GM19193 (cell line): ENCODE data around the gene PHF12.

Source experiments
- POLR2A ChIP-seq: IDR thresholded peaks from 4 replicates; pipeline ENCODE4 v1.6.1; 2011; ENCODE audit not compliant: insufficient read depth, insufficient read length; ENCODE audit errors: extremely low read depth

The PHF12 gene

DNA sequence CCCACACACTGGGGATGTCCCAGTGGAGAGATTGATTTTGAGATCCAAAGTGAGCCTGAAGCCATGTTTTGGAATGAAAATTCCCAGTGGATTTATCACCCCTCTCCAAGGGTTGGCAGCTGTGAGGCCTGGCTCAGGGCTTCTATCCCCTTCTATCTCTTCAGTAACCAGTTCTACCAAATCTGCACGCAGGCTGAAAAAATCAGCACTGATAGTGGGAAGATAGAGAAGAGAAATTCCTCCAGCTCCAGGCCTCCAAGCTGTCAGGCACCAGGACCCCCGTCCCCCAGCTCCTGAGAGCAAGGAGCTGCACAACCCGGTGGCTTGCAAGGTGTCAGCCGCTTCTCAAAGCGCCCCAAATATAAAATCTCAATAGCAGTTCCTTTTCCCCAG lies 54.8 kb downstream of the PHF12 start:
- no peak for TF ChIP-seq POLR2A

DNA sequence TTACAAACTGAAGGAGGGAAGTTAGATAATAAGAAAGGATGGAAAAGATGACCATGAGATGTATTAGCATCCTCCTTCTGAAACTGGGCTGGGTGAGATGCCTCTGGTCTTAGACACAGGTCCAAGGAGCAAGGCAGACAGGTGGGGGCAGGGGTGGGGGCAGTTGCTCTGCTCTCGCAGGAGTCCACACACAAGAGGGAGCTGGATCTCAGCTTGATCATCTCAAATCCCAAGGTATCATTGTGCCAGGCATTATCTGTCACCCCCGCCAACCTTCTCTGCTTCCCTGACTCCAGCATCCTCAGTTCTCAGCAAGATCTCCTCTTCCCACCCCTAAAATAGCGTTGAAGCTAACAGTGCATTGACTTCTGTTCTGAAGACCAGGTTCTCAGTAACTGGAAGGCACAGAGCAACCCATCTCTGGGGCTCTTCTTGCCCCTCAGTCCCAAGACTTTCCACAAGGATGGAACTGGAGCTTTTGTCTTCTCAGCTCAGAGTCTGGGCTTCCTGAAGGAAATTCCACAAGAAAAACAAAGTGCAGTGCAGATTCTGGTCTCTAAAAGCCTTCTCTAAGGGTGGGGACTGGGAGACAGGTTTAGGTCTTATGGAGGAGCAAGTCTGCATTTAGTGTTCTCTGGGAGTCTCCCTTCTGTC lies 55.4 kb downstream of the PHF12 start:
- TF ChIP-seq POLR2A, result no peak

DNA sequence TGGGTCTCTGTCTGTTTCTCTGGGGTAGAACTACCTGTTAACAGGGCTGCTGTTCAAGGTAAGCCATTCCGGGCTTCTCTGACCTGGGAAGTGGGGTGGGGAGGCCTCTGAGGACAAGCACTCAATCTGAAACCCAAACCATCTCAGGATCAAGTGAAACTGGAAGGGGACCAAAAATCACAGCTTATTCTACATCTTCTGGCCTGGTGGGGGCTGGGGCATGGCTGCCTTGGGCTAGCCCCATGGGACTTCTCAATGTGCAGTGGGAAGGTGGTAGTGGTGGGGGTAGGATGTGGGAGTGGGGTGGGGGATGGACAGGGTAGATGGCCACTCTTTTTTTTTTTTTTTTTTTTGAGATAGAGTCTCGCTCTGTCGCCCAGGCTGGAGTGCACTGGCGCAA lies 59.3 kb downstream of the PHF12 start:
- TF ChIP-seq POLR2A, result no peak

DNA sequence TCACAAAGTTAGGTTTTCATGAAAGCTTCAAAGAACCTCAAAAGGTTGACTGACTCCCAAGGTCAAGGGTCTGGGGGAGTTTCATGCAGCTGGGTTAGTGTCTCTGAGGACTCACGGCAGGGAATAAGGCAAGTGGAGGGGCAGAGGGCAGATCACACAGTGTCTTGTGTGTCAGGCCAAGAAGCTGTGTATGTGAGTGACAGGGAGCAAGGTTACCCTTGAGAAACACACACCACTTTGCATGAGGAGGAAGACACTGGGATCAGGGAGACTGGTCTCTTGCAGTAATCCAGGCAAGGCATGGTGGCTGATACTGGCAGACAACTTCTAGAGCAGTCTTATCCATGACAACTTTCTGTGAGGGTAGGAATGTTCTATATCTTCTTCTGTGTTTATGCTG lies 60.1 kb downstream of the PHF12 start:
- no peak for TF ChIP-seq POLR2A

DNA sequence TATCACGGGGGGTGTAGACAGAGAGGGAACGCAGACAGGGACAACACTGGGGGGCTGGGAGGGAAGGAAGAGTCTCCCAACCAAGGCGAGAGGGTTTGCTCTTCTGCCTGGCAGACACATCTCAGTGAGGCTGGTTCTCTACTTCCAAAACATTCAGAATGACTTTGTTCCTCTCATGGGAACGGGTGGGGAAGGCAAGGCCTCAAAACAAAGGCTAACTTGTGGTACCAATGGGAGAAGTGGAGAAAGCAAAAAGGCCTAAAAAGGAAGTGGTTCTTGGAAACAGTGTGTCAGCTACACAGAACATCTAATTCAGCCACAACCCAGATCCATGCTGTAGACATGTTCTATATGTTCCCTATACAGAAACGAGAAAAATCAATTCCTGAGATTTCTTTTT lies 61.3 kb downstream of the PHF12 start:
- TF ChIP-seq POLR2A, result no peak

DNA sequence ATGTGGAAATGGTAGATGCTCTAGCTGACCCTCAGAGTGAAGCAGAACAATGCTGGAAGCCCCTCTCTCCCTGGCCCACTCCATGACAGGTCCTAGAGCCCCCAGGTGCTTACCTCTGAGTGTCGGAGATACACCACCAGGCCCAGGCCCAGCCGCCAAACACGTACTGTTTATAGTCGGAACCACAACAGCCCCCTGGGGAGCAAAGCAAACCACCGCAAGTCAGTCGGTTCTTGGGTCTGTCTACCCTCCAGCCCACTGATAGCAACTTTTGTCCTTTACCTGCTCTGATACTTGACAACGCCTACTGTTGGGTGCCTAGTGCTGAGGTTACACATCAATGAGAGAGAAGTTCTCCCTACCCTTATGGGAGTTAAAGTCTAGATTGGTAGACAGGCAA lies 62.5 kb downstream of the PHF12 start:
- TF ChIP-seq POLR2A, result no peak

DNA sequence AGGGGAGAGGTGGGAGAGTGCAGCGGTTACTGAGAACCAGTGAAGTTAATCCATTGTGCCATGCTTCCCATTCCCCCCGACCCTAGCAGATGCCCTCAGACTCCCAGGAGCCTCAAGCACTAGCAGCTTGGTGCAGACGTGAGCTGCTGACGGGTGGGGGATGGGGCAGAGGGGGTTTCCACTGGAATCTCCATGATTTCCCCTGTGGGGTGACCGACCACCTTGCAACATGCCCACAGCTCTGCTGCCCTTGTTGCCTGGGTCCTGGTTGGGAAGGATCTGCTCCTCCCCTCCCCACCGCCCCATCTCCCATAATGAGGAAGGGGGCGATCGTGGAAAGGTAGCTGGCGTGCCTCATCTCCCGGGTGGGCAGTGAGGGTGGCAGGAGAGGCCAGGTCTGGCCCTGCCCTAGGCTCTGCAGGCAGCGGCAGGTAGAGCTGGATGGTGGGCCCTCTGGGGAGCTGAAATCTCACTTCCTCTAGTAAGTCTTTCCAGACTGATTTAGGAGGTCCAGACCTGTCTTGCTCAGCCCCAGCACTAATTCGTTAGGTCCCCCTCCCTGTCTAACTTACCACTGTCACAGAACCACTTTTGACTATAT lies 63.3 kb downstream of the PHF12 start:
- no peak for TF ChIP-seq POLR2A

DNA sequence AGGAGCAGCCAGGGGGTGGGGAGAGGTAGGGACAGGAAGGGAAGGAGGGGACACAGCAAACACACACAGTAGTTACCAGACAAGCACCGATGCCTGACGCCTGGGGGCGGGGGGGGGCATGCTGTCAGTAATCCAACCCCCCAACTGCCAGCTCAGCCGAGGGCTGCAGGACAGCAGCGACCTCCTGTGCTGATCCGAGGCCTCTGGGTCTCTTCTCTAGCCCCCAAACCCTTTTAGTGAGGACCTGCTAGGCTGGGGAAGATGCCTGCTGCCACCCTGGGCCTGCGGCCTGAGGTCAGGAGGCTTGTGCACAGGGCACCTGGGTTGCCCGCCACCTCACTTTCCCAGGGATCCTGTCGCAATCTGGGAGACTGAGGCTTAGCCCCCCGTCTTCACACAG lies 65.4 kb downstream of the PHF12 start:
- no peak for TF ChIP-seq POLR2A

DNA sequence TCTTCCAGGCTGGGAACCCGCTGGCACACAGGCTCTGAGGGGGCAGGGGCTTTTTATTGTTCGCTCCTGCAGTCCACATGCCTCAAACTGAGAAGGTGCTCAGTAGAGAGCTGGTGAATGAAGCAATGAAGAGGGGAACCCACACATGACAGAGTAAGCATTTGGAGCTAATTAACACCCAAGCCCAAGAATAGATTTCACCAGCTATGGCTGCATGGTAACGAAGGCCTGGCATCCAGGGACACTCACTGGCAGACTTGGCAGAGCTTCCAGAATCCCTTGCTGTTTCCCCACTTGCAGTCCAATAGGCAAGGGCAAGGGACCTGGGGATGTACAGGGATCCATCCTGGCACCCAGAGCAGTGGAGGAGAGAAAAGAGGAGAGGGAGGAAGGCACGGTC lies 66.0 kb downstream of the PHF12 start:
- no peak for TF ChIP-seq POLR2A

DNA sequence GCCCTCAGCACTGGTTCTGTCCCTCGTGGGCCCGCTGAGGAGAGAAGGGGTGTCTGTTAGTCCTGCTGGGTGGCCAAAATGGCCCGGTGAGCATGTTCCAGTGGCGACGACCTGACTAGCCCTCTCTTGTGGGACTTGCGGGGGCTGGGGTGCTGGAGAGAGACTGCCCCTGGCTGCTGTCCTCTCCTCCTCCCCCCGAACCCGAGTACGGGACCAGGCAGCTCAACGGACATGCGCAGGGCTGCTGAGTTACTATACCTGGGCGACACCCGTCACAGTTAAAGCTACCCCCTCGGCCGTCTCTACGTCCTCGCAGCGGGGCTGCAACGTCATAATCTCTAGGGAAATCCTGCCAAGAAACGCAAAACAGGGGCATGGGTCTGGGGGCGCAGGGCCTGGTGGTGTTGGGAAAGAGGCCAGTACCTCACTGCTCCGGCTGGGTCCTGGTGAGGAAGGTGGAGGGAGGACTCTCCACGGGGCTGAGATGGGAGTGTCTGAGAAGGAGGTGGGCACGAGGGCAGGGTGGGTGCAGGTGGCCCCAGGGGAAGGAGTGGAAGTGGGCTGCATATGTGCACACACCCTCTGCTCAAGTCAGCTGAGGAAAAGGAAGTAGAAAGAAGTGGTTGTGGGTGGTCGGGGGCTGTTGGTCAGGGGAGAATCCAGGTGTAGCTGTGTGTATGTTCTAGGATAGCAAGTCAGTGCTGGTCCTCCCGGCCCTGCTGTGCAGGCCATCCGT lies 67.2 kb downstream of the PHF12 start:
- TF ChIP-seq POLR2A, result no peak

DNA sequence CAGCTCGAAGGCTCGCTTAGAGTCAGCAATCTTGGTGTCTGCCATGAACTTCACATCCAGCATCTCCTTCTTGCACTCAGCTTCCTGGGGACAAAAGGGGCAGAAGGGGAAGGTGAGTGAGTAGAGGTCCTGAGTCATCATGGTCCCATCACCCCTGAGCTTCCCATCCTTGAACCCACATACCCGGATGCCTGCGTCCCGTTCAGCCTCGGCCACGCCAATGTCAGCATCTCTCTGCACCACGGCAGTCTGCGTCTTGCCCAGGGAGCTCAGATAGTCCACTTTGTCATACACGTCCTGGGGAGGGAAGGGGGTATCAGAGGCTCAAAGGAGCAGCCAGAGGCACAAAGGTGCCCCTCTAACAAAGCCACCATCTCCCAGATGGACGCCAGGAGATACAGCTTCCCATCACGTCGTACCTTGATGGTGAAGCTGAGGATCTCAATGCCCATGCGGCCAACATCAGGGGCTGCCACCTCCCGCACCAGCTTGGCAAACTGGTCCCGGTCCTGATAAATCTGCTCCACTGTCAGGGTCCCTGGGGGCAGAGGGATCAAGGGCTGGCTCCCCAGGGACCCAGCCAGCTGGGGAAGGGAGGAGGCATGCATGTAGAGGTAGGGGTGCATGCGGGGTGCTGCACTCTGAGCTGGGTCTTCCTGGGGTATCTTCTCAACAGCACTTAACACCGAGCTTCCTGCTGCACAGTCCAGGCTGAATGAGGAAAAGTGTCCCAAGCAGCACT lies 69.0 kb downstream of the PHF12 start:
- no peak for TF ChIP-seq POLR2A

DNA sequence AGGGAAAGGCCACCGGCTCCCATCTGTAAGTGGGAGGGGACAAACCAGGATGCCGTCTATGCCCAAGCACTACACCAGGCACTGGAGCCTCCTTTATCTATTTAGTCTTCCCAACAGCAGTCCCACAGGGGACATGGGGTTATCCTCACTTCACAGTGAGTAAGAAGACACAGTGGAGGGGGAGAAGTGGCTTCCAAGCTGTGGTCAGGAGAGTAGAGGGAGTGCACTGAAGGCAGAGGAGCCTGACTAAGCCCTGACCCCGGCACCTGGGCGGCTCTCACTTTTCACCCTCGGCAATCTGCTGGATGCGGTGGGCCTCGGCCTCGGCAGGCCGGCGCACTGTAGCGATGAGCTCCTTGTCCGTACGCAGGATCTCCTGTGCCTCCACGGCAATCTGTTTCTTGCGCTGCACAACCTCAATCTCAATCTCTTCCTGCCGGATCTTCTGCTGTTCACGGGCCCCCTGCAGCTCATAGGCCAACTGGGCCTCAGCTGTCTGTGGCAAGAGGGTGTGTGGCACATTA lies 69.7 kb downstream of the PHF12 start:
- no peak for TF ChIP-seq POLR2A

DNA sequence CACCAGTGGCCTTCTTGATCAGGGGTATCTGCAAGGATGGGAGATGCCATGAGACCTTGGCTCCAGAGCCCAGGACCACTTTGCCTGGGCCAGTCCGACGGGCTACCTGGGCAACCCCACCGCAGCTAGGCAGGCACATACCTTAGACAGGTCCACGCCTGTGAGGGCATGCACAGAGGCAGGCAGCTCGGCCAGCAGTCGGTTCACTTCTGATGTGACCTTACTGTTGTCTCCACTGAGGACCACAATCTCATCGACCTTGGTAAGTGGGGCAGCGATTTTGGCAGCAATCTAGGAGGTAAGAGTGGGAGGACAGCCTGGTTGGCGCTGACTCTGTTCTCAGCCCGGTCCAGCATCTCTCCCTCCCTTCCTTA lies 70.8 kb downstream of the PHF12 start:
- no peak for TF ChIP-seq POLR2A

DNA sequence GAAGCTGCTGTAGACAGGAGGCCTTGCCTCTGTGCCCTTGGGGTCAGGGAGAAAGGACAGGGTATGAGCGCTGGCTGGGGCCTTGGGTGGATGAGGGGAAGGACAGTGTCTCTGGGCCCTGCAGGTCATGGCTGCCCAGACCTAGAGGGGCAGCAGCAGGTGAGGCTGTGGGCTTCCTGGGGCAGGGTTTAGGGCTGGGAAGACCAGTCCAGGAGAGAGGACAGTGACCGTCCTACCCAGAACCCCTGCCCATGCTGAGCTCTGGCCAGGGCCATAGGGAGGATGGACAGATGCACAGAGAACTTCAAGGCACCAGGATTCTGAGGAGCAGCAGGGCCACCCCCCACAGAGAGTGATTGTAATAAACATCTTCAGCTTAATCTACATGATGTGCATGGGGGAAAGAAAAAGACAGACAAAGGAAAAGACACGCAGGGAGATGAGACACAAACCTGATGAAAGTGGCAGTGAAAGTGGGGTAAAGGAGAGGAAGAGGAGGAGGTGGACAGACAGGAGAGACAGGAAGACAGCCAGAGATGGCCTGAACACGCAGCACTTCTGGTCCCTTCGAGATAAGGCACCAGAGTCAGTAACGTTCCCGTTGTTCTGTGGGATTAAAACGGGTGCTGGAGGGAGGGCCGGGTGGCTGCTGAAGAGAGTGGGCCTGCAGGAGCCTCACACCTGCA lies 71.3 kb downstream of the PHF12 start:
- no peak for TF ChIP-seq POLR2A

DNA sequence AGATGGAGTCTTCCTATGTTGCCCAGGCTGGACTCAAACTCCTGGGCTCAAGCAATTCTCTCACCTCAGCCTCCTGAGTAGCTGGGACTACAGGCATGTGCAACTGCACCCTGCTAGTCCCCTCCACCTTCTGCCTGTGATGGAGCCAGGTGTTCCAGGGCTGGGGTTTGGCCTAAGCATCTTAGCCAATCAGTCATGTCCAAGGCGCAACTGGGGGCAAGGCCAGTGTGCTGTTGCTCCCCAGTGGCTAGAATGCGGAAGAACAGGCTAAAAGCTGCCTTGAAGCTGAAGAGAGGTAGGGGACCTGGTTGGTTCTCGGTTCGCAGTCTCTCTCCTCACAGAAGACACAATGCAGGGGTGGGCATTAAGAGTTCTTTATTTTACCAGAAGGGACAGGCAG lies 72.3 kb downstream of the PHF12 start:
- TF ChIP-seq POLR2A, result no peak
